Endothelial cell of umbilical vein (primary cell): ENCODE data around the gene MCU. TPM values are rescaled to one million over a fixed set of nuclear protein-coding genes. Genes with fewer than 3 reads are reported as not detected.

Experiments used
- BruUV-seq: library from RNA; stranded (reverse); fragments of 400-500 nt; replicated peaks from 2 replicates; lab custom pipeline; 2021; lab: Mats Ljungman, UMichigan
- CTCF ChIA-PET: fragments of 300-600, 350-600 bp; sonication (Branson Sonifier 250); formaldehyde crosslinking; loops from one replicate; lab custom pipeline; 2021; ENCODE audit warnings: antibody characterized with exemption, inconsistent platforms; lab: Charles Lee
- POLR2A ChIA-PET: fragments of 300-600, 350-600 bp; sonication (Branson Sonifier 250); formaldehyde crosslinking; loops from one replicate; lab custom pipeline; 2021; ENCODE audit warnings: antibody characterized with exemption, inconsistent platforms; lab: Charles Lee
- DNase-seq: peaks from one replicate; pipeline ENCODE4 v3.0.0-alpha.2; 2011; ENCODE audit warnings: low read depth, low spot score
- FAIRE-seq: peaks from 2 replicates; lab custom pipeline; 2011; peaks lifted over from hg19 to GRCh38; lab: Jason Lieb, UNC
- H2AFZ ChIP-seq: 2 replicates; pipeline ENCODE4 v1.6.0; 2012; ENCODE audit warnings: low read depth, low read length, control low read depth, inconsistent platforms
- H3K27ac ChIP-seq: 2 replicates; pipeline ENCODE4 v1.5.1; 2011; ENCODE audit warnings: low read depth, mild to moderate bottlenecking, control low read depth, low read length, moderate library complexity; ENCODE audit not compliant: insufficient read depth
- H3K27me3 ChIP-seq, 2 experiments: 2 replicates each; pipeline versions ENCODE4 v1.6.0 to v1.6.1; 2011; ENCODE audit warnings: low read length in 2 of 2, mixed read lengths in 1 of 2; ENCODE audit not compliant: control insufficient read depth in 2 of 2, insufficient read depth in 2 of 2
- H3K36me3 ChIP-seq, 2 experiments: 2 replicates in 1 of 2; 3 replicates in 1 of 2; pipeline ENCODE4 v1.5.1; 2011; ENCODE audit warnings: low read length in 2 of 2, mild to moderate bottlenecking in 1 of 2, moderate library complexity in 1 of 2; ENCODE audit not compliant: control insufficient read depth in 2 of 2, insufficient read depth in 2 of 2; ENCODE audit errors: extremely low read depth in 1 of 2
- H3K4me1 ChIP-seq: 3 replicates; pipeline ENCODE4 v1.5.1; 2011; ENCODE audit warnings: mild to moderate bottlenecking, low read length; ENCODE audit not compliant: control insufficient read depth, insufficient read depth; ENCODE audit errors: extremely low read depth
- H3K4me2 ChIP-seq: 2 replicates; pipeline ENCODE4 v1.6.1; 2011; ENCODE audit warnings: low read length, control low read depth, mixed read lengths; ENCODE audit not compliant: insufficient read depth
- H3K4me3 ChIP-seq, 3 experiments: fragments of 200-600 bp in 1 of 3; sonication (generic), shearing (Covaris generic) in 1 of 3; replicated peaks in 1 of 3; 2 replicates each; pipeline ENCODE4 v1.5.1; 2011 to 2016; ENCODE audit warnings: control low read depth in 3 of 3, low read length in 3 of 3, mild to moderate bottlenecking in 2 of 3, inconsistent platforms in 1 of 3, low read depth in 1 of 3, moderate library complexity in 1 of 3; ENCODE audit not compliant: insufficient read depth in 1 of 3
- H3K79me2 ChIP-seq: 2 replicates; pipeline ENCODE4 v1.6.0; 2012; ENCODE audit warnings: low read length, inconsistent platforms; ENCODE audit not compliant: control insufficient read depth, insufficient read depth
- H3K9ac ChIP-seq: replicated peaks from 2 replicates; pipeline ENCODE3; 2011; ENCODE audit warnings: low read length, control low read depth; ENCODE audit not compliant: insufficient read depth; ENCODE audit errors: extremely low read depth
- H3K9me1 ChIP-seq: replicated peaks from 3 replicates; pipeline ENCODE4 v1.6.0; 2011; ENCODE audit warnings: mild to moderate bottlenecking, low read length; ENCODE audit not compliant: control insufficient read depth, insufficient read depth; ENCODE audit errors: extremely low read depth
- H3K9me3 ChIP-seq: replicated peaks from 2 replicates; pipeline ENCODE4 v1.5.1; 2012; ENCODE audit warnings: low read length, inconsistent platforms; ENCODE audit not compliant: control insufficient read depth, insufficient read depth
- H4K20me1 ChIP-seq: replicated peaks from 2 replicates; pipeline ENCODE3; 2011; ENCODE audit warnings: mild to moderate bottlenecking, low read length; ENCODE audit not compliant: control insufficient read depth, insufficient read depth; ENCODE audit errors: extremely low read depth
- CTCF ChIP-seq, 2 donors: IDR thresholded peaks; 1 replicate in 1 of 2; 2 replicates in 1 of 2; pipeline ENCODE4 v1.5.1; 2011; ENCODE audit warnings: low read length in 2 of 2, mild to moderate bottlenecking in 2 of 2, moderate library complexity in 2 of 2, control low read depth in 1 of 2, inconsistent platforms in 1 of 2, low read depth in 1 of 2; ENCODE audit not compliant: insufficient read depth in 1 of 2; ENCODE audit errors: extremely low read depth in 1 of 2
- EZH2 ChIP-seq: IDR thresholded peaks from 2 replicates; pipeline ENCODE4 v1.6.1; 2012; ENCODE audit warnings: borderline replicate concordance, low read depth, mild to moderate bottlenecking, moderate library complexity, low read length, inconsistent platforms; ENCODE audit not compliant: severe bottlenecking
- FOS ChIP-seq: IDR thresholded peaks from 2 replicates; pipeline ENCODE4 v1.6.1; 2011; ENCODE audit warnings: mild to moderate bottlenecking, low read length, moderate library complexity, borderline replicate concordance; ENCODE audit not compliant: insufficient read depth
- GATA2 ChIP-seq: IDR thresholded peaks from 2 replicates; pipeline ENCODE4 v1.7.0; 2011; ENCODE audit warnings: low read depth, mild to moderate bottlenecking, moderate library complexity, mixed read lengths, low read length; ENCODE audit not compliant: insufficient read length, insufficient read depth
- JUN ChIP-seq: IDR thresholded peaks from 2 replicates; pipeline ENCODE4 v1.6.1; 2011; ENCODE audit warnings: borderline replicate concordance, low read depth; ENCODE audit not compliant: insufficient read length, insufficient read depth
- MAX ChIP-seq: IDR thresholded peaks from 2 replicates; pipeline ENCODE4 v1.6.1; 2011; ENCODE audit not compliant: insufficient read depth, insufficient read length
- MYC ChIP-seq: IDR thresholded peaks from one replicate; pipeline ENCODE4 v1.6.1; 2011; ENCODE audit warnings: mild to moderate bottlenecking, low read depth, low read length
- POLR2A ChIP-seq: IDR thresholded peaks from 2 replicates; pipeline ENCODE4 v1.6.1; 2012; ENCODE audit warnings: low read depth, mild to moderate bottlenecking, control low read depth, low read length
- POLR2AphosphoS5 ChIP-seq: IDR thresholded peaks from 2 replicates; pipeline ENCODE4 v1.6.1; 2012; ENCODE audit warnings: low read depth, mild to moderate bottlenecking, control low read depth, low read length, moderate library complexity; ENCODE audit not compliant: insufficient read depth
- dilution Hi-C: fragments of 300-500 bp; cut with MboI; formaldehyde crosslinking; loops from one replicate; pipeline ENCODE4 v1.15.0; 2019; ENCODE audit warnings: low sequenced_read_pairs; ENCODE audit not compliant: extremely low pct_ligation_motif_present
- intact Hi-C: fragments of 100-400 bp; cut with micrococcal nuclease; formaldehyde crosslinking; loops from one replicate; pipeline ENCODE4 v1.10.0; 2022
- polyA plus RNA-seq, 4 experiments: library from polyadenylated mRNA; depleted of rRNA in 3 of 4; stranded (reverse) in 3 of 4; unstranded in 1 of 4; fragments of >200 nt; gene quantifications; 2 replicates each; pipeline versions ENCODE4 v1.2.1 to v1.2.3, GENCODE V29; 2011 to 2012; ENCODE audit warnings: missing spikeins in 1 of 4
- total RNA-seq: library from RNA; stranded (reverse); gene quantifications from 2 replicates; pipeline ENCODE4 v1.2.3, GENCODE V29; 2021

MCU gene
- total and polyA plus RNA-seq, 2 donors (not counting 3 experiments of a cell fraction or from before 2014, with no cell fraction given): 25.2 to 37.2 TPM

- H2AFZ ChIP-seq: no peak overlapping the region
- ChIA-PET CTCF (interaction anchor here (0.7 kb wide), 2 partner anchors 12 to 30 kb away, joined by 3 read pairs; no protein-coding TSS in a partner anchor), POLR2A (no interaction called here)
- H3K9me3 ChIP-seq: no peaks in the 10 kb centered on the region
- H3K9ac ChIP-seq: no peak overlapping the region
- no TSS peak for BruUV-seq
- H3K27ac ChIP-seq: no peak overlapping the region
- H3K4me1 ChIP-seq: no peaks in the 10 kb centered on the region
- no peak for TF ChIP-seq FOS
- no peak for TF ChIP-seq EZH2
- TF ChIP-seq JUN: no peak
- no peaks in the 10 kb centered on the region for H3K9me1 ChIP-seq
- FAIRE-seq (no peak), DNase-seq (peak; percentile 23)
- dilution Hi-C loops (no loop called here), intact Hi-C loops (no loop called here)
- H3K36me3 ChIP-seq: no peaks in the 10 kb centered on the region
- no peak overlapping the region for H3K4me3 ChIP-seq
- no peak overlapping the region for H3K4me2 ChIP-seq
- H4K20me1 ChIP-seq: no peaks in the 10 kb centered on the region
- H3K79me2 ChIP-seq: no peaks in the 10 kb centered on the region
- H3K27me3 ChIP-seq: no peaks in the 10 kb centered on the region
Measured at GRCh38 chr10:72782649-72783330, 90.8 kb downstream of the MCU start.

GRCh38 chr10:72783410-72783833 lies 91.5 kb downstream of the MCU start:
- intact Hi-C loops (no loop called here), dilution Hi-C loops (no loop called here)
- ChIA-PET POLR2A (no interaction called here), CTCF (interaction anchor here (0.9 to 1.4 kb wide), 3 partner anchors 19 to 90 kb away, joined by 3 to 5 read pairs (median 4); no protein-coding TSS in a partner anchor)
- no TSS peak for BruUV-seq
- H3K4me1 ChIP-seq: no peaks in the 10 kb centered on the region
- DNase-seq (peak; percentile 31), FAIRE-seq (no peak)
- H3K9ac ChIP-seq: no peak overlapping the region
- H2AFZ ChIP-seq: no peak overlapping the region
- H3K27ac ChIP-seq: no peak overlapping the region
- no peaks in the 10 kb centered on the region for H3K9me1 ChIP-seq
- no peaks in the 10 kb centered on the region for H4K20me1 ChIP-seq
- no peaks in the 10 kb centered on the region for H3K9me3 ChIP-seq
- TF ChIP-seq MAX (no peak), POLR2AphosphoS5 (no peak), EZH2 (no peak), FOS (no peak), POLR2A (no peak), CTCF (IDR thresholded peaks at IDR 0.05; ENCODE audit: extremely low read depth in 1 of 2, insufficient read depth in 1 of 2, low read depth in 1 of 2, low read length in 2 of 2) (no peak), MYC (no peak), JUN (no peak), GATA2 (no peak)
- H3K4me3 ChIP-seq: no peak overlapping the region
- no peaks in the 10 kb centered on the region for H3K36me3 ChIP-seq
- H3K4me2 ChIP-seq: no peak overlapping the region
- no peaks in the 10 kb centered on the region for H3K27me3 ChIP-seq
- H3K79me2 ChIP-seq: no peaks in the 10 kb centered on the region
